ENCODE data around the gene DCAF8L1.
"Not testable (repeated sequence)": the region's sequence is repeated elsewhere in the genome, so short reads cannot be mapped to it uniquely, and the experiment has no call there.

- TF ChIP-seq POLR2A, TAF1 (IDR thresholded peaks at IDR 0.05; ENCODE audit: low read depth, low read length): not testable (repeated sequence)
Measured at GRCh38 chrX:27965348-27965747, 15.9 kb downstream of the DCAF8L1 start.
